Hepatocyte (in vitro differentiated cells): Measurements from ENCODE around the gene VPS52.

ENCODE experiments used
- EZH2 ChIP-seq: fragments of 200-600 bp; sonication (generic); IDR thresholded peaks from 2 replicates; pipeline ENCODE4 v1.6.1; 2016; ENCODE audit warnings: antibody characterized with exemption, mild to moderate bottlenecking, borderline replicate concordance
- EZH2phosphoT487 ChIP-seq: fragments of 200-600 bp; sonication (generic); IDR thresholded peaks from one replicate; pipeline ENCODE4 v1.6.1; 2018; ENCODE audit warnings: antibody characterized with exemption, mild to moderate bottlenecking, low read depth, moderate library complexity; ENCODE audit not compliant: unreplicated experiment, severe bottlenecking
- TF ChIP-seq, protein P1 (sequence below): fragments of 200-600 bp; sonication (generic); IDR thresholded peaks from 2 replicates; pipeline ENCODE4 v1.5.1; 2016; ENCODE audit warnings: antibody characterized with exemption, mild to moderate bottlenecking; ENCODE audit not compliant: poor library complexity

DNA sequence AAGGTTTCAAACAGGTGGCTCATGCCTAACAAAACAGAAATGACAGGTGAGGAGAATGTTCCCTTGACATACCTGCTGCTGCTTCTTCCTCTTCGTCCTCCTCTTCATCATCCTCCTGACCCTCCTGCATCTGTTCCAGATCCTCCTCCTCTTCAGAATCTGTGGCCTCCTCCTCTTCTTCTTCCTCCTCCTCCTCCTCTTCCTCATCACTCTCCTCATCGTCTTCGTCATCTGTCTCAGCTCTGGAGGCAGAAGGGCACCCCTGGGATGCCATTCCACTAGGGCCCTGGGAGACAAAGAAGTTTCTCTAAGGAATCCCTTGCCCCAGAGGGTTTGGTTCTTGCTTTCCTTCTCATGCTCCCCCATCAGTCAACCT is 48.3 kb upstream of the VPS52 start:
- TF ChIP-seq, protein P1, sequence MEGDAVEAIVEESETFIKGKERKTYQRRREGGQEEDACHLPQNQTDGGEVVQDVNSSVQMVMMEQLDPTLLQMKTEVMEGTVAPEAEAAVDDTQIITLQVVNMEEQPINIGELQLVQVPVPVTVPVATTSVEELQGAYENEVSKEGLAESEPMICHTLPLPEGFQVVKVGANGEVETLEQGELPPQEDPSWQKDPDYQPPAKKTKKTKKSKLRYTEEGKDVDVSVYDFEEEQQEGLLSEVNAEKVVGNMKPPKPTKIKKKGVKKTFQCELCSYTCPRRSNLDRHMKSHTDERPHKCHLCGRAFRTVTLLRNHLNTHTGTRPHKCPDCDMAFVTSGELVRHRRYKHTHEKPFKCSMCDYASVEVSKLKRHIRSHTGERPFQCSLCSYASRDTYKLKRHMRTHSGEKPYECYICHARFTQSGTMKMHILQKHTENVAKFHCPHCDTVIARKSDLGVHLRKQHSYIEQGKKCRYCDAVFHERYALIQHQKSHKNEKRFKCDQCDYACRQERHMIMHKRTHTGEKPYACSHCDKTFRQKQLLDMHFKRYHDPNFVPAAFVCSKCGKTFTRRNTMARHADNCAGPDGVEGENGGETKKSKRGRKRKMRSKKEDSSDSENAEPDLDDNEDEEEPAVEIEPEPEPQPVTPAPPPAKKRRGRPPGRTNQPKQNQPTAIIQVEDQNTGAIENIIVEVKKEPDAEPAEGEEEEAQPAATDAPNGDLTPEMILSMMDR: no peak
- TF ChIP-seq EZH2: no peak
- TF ChIP-seq EZH2phosphoT487: no peak
